GM21360 (cell line): ENCODE results near the gene LCMT2.
"Not testable (repeated sequence)": the region's sequence is repeated elsewhere in the genome, so short reads cannot be mapped to it uniquely, and the experiment has no call there.

ENCODE experiments used
- ATAC-seq: cut with Tn5 transposase; IDR thresholded peaks from one replicate; pipeline ENCODE4 v1.9.1; 2021; ENCODE audit warnings: mild to moderate bottlenecking, moderate library complexity; ENCODE audit not compliant: unreplicated experiment

LCMT2 gene

DNA sequence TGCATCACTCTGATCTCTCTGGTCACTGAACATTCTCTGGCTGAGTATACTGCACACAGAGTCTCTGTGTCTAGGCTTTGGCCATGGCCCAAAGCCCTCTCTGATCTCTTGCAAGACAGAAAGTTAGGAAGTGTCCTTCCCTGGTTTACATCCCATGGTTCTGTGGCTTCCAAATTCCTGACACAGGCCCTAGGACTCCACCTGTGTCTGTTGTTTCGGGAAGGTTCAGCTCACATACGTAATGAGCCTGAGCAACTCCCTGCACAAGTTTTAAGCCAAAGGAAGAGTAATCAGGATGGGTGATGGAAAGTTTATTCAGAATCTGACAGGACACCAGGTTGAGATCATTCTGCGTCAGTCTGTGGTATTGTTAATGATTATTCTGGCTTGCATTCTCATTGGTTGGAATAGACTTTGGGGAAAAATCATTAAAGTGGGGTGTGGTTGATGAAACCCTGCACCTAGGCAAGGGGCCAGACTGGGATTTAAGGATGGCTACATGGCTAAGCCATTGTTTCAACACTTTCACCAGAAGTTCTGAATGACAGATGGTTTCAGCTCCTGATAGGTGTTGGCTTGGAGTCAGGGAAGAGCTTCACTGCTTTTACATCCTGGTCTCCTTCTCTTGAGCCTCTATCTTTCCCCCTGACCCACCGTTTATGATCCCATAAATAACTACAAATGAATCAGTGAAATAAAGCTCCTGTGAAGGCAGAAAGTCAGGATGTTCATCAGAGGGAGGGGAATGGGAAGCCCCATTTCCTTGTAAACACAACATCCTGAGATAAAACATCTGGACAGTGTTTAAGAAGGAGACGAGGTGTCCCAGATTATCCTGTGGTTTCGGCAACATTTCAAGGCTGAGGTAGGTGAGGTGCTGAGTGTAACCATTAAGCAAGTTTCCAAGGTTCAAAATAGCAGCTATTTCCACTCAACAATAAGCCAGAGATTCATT, 14.1 kb downstream of the LCMT2 start:
- ATAC-seq: no peak

DNA sequence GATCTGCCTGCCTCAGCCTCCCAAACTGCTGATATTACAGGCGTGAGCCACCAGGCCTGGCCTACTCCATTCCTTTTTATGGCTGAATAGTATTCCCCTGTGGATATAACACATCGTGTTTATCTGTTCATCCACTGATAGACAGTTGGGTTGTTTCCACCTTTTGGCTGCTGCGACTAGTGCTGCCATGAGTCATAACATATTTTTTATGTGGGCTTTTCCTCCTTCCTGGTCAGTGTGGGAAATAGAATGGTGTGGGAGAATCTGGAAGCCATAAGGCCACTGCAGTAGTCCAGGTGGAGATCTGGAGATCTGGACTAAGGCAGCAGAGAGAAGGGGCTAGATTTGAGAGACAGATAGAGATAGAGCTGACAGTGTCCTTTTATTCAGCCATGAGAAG, 16.2 kb downstream of the LCMT2 start:
- no peak for ATAC-seq

- ATAC-seq: no peak
Observed at GRCh38 chr15:43312378-43312777, 18.0 kb downstream of the LCMT2 start.

DNA sequence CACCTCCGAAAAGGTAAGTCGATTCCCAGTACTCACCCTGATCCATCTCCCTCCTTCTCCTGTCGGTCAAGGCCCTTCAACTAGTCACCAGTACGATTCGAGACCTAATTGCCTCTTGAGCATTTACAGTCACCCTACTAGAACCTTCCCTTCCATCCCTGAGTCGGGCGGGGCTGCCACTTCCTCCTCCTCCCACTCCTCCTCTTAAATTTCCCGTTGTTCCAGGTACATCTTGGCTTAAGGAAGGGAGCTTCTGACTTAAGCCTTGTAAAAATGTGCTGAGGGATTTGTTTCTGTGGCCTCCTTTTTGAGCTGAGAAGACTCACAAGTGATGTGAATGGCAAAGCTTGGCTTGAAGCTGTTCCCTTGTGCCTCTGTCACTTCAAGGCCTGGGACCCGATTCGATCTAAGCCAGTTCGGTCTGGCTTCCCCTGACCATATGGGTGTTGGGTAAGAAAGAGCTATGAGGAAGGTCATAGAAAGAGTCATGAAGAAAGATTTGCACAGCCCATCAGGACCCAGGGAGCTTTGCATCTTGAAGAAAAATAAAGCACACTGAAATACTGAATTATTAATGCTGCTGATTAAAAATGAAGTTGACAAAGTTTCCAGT, 28.1 kb downstream of the LCMT2 start, which contains the start of gene TGM7:
Gene TGM7 (minus strand): TSS at position 51 of the 613 bp plus-strand sequence.
- ATAC-seq: no peak

DNA sequence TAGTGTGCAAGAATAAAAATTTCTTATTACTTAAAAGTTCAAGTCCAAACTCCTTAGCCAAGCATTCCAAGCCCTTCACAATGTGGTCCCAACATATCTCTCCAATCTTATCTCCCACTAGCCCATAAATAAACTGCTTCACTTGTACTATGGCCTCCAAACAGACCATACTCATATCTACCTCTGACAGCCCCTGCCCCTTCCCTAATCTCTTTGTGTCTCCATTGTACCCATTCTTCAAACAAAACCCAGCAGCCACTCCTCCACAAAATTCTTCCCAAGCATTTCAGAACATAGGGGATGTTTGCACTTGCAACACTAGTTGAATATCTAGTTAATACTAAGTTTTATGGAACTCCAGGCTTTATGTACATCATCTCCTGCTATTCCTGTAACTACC, 30.5 kb downstream of the LCMT2 start:
- no peak for ATAC-seq

- no peak for ATAC-seq
Observed at GRCh38 chr15:43299411-43299810, 31.0 kb downstream of the LCMT2 start.

DNA sequence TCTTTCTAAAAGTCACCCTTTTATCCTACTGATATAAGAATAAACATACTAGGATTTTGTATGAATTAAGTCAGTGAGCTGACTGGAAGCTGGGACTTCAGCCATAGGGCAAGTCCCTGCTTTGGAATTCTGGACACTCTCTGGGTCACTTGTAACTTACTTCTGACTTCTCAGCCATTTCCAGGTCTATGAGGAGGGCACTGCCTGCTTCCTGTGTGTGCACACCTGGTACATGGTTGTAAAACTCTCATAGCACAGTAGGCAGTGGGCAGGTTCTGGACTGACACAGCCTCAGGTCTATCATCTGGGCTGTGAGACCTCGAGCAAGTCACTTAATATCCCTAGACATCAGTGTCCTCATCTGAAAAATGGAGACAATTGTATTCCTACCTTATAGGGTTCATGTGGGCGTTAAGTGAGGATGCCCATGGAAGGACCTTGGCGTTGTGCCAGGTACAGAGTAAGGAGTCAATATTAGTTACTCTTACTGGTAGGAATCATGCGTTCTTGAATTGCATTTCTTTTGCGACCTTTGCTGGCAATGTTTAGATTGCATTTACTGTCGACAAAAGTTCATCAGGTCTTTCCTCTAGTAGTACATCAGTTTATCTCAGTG, 36.2 kb downstream of the LCMT2 start:
- ATAC-seq: no peak

GRCh38 chr15:43293432-43293831, 36.9 kb downstream of the LCMT2 start:
- no peak for ATAC-seq

DNA sequence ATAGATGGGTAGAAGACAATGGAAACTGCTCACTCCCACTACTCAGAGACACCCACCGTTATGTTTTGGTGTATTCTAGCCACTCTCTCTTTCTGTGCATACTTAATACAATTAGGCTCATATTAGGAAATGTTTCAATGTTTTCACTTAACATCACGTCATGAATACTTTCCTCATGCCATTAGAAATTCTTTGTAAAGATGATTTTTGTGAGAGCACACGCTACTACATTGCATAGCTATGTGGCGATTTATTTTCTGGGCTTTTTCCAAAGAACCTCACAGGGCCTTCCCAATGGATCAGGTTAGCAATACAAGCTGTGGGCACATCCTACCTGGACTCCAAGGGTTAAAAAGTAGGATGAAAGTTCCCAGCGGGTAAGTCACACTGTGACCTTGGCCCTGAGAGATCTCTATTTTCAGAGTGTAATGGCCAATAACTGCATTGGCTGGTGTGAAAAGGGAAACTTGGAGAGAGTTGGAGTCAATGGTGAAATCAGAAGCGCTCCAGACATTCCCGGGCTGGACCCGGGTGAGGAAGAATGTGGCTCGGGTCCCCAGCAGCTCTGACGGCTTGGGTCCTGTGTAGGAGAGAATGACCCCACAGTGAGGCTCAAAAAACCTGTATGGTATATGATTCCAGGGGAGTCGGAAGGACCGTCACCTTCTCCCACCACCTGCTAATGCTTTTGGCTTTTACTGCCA, 37.8 kb downstream of the LCMT2 start:
- no peak for ATAC-seq

DNA sequence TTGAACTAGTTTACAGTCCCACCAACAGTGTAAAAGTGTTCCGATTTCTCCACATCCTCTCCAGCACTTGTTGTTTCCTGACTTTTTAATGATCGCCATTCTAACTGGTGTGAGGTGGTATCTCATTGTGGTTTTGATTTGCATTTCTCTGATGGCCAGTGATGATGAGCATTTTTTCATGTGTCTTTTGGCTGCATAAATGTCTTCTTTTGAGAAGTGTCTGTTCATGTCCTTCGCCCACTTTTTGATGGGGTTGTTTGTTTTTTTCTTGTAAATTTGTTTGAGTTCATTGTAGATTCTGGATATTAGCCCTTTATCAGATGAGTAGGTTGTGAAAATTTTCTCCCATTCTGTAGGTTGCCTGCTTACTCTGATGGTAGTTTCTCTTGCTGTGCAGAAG, 40.7 kb downstream of the LCMT2 start:
- not testable (repeated sequence) for ATAC-seq

GRCh38 chr15:43287254-43287653, 43.1 kb downstream of the LCMT2 start:
- no peak for ATAC-seq

GRCh38 chr15:43286074-43286473, 44.3 kb downstream of the LCMT2 start:
- no peak for ATAC-seq

DNA sequence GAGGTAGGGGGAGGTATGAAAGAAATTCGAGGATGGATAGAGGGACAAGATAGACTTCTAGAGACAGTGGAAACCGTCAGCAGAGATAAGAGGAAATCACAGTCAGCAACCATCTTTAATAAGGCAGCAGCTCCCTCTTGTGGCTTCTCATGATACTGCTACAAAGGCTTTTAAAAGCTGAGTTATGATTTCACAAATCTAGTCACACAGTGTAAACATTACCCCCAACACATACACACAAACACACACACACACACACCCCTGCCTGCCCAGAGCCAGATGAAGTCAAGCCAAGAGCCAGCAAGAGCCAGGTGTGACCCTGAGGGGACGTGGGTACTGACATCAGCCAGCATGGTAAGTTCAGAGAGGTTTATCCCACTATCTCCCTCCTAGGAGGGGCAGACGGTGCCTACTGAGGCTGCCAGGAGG, 44.8 kb downstream of the LCMT2 start:
- ATAC-seq: no peak

DNA sequence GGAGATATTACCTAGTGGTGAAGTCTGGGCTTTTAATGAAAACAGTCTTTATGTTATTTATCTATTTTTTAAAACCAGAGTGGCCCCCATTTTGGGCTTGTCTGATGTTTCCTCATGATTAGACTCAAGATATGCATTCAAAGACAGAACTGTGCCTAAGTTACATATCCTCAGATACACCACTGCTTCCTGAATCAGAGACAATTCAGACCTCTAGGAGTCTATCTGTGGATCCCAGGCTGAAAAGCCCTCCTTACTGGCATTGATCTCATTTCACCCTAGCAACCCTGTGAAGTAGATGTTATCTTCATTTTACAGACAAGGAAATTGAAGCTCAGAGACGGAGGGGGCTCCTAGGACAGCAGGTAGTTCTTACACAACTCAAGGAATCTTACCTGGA, 46.8 kb downstream of the LCMT2 start:
- ATAC-seq: no peak

DNA sequence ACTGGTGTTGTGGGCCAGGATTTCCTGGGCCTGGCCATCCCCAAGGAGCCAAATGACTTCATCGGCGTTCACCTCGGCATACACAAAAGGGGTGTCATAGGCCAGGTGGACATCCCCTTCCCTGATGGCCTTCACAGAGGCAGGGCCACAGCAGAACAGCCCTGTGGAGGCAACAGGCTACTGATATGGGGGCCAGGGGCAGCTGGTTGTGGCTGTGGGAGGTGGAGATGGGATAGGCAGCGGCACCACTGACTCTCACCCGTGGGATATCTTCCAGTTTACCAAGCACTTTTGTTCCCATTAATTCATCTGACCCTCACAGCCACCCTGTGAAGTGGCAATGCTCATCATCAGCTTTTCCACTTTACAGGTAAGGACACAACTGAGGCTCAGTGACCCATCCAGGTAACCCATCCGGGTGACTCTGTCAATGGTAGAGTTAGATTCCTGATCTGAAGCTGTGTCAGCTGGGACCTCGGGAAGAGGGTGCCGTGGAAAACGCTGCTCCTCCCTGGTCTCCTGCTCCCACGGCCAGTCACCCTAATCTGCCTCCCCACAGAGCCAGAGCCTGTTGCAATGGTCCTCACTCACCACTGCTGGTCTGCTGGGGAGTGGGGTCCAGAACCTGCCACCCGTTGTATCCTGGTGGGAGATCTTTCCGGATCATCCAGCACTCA, 48.3 kb downstream of the LCMT2 start:
- no peak for ATAC-seq

DNA sequence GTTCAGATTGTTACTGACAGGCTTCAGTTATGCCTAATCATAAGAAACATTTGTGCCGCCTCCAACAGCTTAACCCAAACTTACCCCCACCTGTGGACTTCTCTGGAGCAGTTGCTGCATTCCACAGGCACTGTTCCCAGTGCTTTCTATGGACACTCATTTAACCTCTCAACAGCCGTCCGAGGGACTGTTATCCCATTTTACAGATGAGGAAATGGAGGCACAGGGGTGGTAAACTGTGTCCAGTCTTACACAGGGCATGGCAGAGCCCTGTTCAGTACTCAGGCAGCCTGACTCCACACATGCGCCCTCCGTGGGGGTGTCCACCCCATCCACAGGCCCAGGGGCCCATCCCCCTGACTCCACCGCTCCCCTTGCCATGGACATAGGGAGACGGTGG, 49.4 kb downstream of the LCMT2 start:
- ATAC-seq: no peak

DNA sequence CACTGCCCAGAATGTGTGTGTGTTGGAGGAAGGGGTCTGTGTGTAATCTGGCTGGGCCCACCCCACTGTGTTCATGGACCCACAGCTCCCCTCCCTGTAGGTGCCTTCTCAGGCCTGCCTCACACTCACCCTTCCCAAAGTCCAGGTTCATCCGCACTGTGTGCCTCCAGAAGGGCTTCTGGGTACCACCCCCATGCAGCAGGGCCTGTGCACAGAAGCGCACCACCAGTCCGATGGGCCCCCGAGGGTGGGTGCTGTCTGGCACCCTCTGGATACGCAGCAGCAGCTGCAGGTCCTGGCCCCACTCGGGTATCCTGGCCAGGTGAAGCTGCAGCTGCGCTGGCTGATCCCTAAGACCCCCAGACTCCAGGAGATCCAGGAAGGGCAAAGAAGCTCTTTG, 50.9 kb downstream of the LCMT2 start:
- no peak for ATAC-seq

- no peak for ATAC-seq
Observed at GRCh38 chr15:43278869-43279268, 51.5 kb downstream of the LCMT2 start.

GRCh38 chr15:43277901-43278300, 52.5 kb downstream of the LCMT2 start:
- ATAC-seq: no peak

- no peak for ATAC-seq
Observed at GRCh38 chr15:43277231-43277823, 53.0 kb downstream of the LCMT2 start.
